Endodermal cell (in vitro differentiated cells): Measurements from ENCODE around the gene MRTFA. TPM values are rescaled to one million over a fixed set of nuclear protein-coding genes. Genes with fewer than 3 reads are reported as not detected.

Experiments used
- DNase-seq: peaks from one replicate; pipeline ENCODE4 v3.0.0-alpha.2; 2017
- H3K27ac ChIP-seq: 2 replicates; pipeline ENCODE4 v1.5.1; 2013; ENCODE audit warnings: mild to moderate bottlenecking, low read depth, low read length, moderate library complexity
- H3K27me3 ChIP-seq: 2 replicates; pipeline ENCODE4 v1.6.1; 2013; ENCODE audit warnings: mild to moderate bottlenecking, low read length, moderate library complexity; ENCODE audit not compliant: insufficient read depth, control insufficient read depth, poor library complexity, severe bottlenecking
- H3K36me3 ChIP-seq: 2 replicates; pipeline ENCODE4 v1.7.0; 2013; ENCODE audit warnings: mild to moderate bottlenecking, low read length, moderate library complexity; ENCODE audit not compliant: control insufficient read depth, insufficient read depth
- H3K4me1 ChIP-seq: one replicate; pipeline ENCODE4 v1.7.0; 2013; ENCODE audit warnings: low read length; ENCODE audit not compliant: control insufficient read depth, insufficient read depth
- H3K4me3 ChIP-seq: 2 replicates; pipeline ENCODE4 v1.5.1; 2013; ENCODE audit warnings: mild to moderate bottlenecking, low read length, moderate library complexity
- H3K9ac ChIP-seq: 2 replicates; pipeline ENCODE4 v1.6.1; 2013; ENCODE audit warnings: mild to moderate bottlenecking, low read length, moderate library complexity; ENCODE audit not compliant: poor library complexity, severe bottlenecking; ENCODE audit errors: extremely low read depth
- H3K9me3 ChIP-seq: 2 replicates; pipeline ENCODE4 v1.6.1; 2013; ENCODE audit warnings: mild to moderate bottlenecking, low read length, moderate library complexity; ENCODE audit not compliant: control insufficient read depth
- H3K27ac Mint-ChIP-seq: 2 replicates; pipeline ENCODE4 v1.8.0; 2020; ENCODE audit warnings: mixed read lengths
- H3K27me3 Mint-ChIP-seq: 2 replicates; pipeline ENCODE4 v1.8.0; 2021; ENCODE audit warnings: mild to moderate bottlenecking, mixed read lengths; ENCODE audit not compliant: insufficient read depth
- H3K36me3 Mint-ChIP-seq: 2 replicates; pipeline ENCODE4 v1.8.0; 2020; ENCODE audit warnings: low read depth, mixed read lengths
- H3K4me1 Mint-ChIP-seq: 2 replicates; pipeline ENCODE4 v1.8.0; 2020; ENCODE audit warnings: mixed read lengths
- H3K4me3 Mint-ChIP-seq: 2 replicates; pipeline ENCODE4 v1.8.0; 2020; ENCODE audit warnings: mild to moderate bottlenecking, moderate library complexity, mixed read lengths
- H3K9me3 Mint-ChIP-seq: 2 replicates; pipeline ENCODE4 v1.8.0; 2020; ENCODE audit warnings: mild to moderate bottlenecking, mixed read lengths
- WGBS, 2 experiments: methylation state at CpG; one replicate each; pipeline versions ENCODE4 v1.1.5 to v1.1.7; 2013; ENCODE audit warnings: missing lambda C conversion rate in 2 of 2, mixed read lengths in 1 of 2; ENCODE audit not compliant: insufficient coverage in 1 of 2, insufficient read length in 1 of 2; 5-methylcytosine and 5-hydroxymethylcytosine counted together
- total RNA-seq, 2 donors: library from RNA; stranded (reverse); fragmentation: NEBNext Ultra II Directional in 1 of 2; extraction: Animal tissue kit (Norgen Biotek cat#: 25700) in 1 of 2; gene quantifications; 2 replicates in 1 of 2; 3 replicates in 1 of 2; pipeline ENCODE4 v1.2.1, GENCODE V29; 2021
- TF ChIP-seq, protein P1 (sequence below): fragments of 200-600 bp; sonication (generic); conservative IDR thresholded peaks from 2 replicates; pipeline ENCODE4 v1.5.0; 2021; ENCODE audit warnings: antibody characterized with exemption, mild to moderate bottlenecking

MRTFA gene
- total RNA-seq, 2 donors from 2014 or later: 43.3 to 44.7 TPM

DNA sequence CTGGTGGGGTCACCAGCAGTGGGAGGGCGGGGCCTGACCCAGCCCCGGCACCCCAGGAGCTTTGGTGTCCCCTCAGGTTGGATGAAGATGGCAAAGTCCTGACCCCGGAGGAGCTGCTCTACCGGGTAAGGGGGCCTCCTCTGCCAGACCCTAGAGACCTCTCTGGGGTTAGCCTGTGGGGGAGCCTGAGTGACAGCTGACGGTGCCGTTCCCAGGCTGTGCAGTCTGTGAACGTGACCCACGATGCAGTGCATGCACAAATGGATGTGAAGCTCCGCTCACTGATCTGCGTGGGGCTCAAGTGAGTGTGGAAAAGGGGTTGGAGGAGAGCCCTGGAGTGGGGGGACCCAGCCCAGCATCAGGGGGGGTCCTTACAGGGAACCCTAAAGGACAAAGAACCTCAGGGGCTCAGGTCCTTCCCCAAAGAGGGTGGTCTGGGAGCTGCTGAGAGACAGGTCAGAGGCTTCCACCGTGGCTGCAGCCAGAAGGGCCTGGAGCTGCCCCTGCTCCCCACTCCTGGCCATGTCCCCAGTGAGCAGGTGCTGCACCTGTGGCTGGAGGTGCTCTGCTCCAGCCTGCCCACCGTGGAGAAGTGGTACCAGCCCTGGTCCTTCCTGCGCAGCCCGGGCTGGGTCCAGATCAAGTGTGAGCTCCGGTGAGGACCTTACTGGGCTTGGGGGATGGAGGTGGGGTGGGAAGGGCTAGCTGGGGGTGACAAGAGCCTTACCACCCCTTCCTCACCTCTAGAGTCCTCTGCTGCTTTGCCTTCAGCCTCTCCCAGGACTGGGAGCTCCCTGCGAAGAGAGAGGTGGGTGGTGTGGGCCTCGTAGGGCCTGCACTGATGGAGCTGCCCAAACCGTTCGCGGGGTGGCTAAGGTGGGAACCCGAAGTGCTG is 227.6 kb downstream of the MRTFA start:
- H3K27ac Mint-ChIP-seq: no peak overlapping the region
- no peak overlapping the region for H3K4me3 ChIP-seq
- no peak for DNase-seq
- H3K9ac ChIP-seq: no peak overlapping the region
- WGBS, 2 experiments: 95 to 98% methylated on average over 8 to 21 of the region's 21 CpGs
- no peaks in the 10 kb centered on the region for H3K4me1 Mint-ChIP-seq
- H3K4me3 Mint-ChIP-seq: no peak overlapping the region
- peaks cover 40% of the 10 kb centered on the region for H3K36me3 ChIP-seq
- no peaks in the 10 kb centered on the region for H3K4me1 ChIP-seq
- no peak overlapping the region for H3K27ac ChIP-seq
- H3K36me3 Mint-ChIP-seq: peaks cover 36% of the 10 kb centered on the region
- no peaks in the 10 kb centered on the region for H3K9me3 Mint-ChIP-seq
- no peaks in the 10 kb centered on the region for H3K27me3 Mint-ChIP-seq
- TF ChIP-seq, protein P1, sequence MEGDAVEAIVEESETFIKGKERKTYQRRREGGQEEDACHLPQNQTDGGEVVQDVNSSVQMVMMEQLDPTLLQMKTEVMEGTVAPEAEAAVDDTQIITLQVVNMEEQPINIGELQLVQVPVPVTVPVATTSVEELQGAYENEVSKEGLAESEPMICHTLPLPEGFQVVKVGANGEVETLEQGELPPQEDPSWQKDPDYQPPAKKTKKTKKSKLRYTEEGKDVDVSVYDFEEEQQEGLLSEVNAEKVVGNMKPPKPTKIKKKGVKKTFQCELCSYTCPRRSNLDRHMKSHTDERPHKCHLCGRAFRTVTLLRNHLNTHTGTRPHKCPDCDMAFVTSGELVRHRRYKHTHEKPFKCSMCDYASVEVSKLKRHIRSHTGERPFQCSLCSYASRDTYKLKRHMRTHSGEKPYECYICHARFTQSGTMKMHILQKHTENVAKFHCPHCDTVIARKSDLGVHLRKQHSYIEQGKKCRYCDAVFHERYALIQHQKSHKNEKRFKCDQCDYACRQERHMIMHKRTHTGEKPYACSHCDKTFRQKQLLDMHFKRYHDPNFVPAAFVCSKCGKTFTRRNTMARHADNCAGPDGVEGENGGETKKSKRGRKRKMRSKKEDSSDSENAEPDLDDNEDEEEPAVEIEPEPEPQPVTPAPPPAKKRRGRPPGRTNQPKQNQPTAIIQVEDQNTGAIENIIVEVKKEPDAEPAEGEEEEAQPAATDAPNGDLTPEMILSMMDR: no peak
- H3K27me3 ChIP-seq: no peaks in the 10 kb centered on the region
- H3K9me3 ChIP-seq: no peaks in the 10 kb centered on the region

DNA sequence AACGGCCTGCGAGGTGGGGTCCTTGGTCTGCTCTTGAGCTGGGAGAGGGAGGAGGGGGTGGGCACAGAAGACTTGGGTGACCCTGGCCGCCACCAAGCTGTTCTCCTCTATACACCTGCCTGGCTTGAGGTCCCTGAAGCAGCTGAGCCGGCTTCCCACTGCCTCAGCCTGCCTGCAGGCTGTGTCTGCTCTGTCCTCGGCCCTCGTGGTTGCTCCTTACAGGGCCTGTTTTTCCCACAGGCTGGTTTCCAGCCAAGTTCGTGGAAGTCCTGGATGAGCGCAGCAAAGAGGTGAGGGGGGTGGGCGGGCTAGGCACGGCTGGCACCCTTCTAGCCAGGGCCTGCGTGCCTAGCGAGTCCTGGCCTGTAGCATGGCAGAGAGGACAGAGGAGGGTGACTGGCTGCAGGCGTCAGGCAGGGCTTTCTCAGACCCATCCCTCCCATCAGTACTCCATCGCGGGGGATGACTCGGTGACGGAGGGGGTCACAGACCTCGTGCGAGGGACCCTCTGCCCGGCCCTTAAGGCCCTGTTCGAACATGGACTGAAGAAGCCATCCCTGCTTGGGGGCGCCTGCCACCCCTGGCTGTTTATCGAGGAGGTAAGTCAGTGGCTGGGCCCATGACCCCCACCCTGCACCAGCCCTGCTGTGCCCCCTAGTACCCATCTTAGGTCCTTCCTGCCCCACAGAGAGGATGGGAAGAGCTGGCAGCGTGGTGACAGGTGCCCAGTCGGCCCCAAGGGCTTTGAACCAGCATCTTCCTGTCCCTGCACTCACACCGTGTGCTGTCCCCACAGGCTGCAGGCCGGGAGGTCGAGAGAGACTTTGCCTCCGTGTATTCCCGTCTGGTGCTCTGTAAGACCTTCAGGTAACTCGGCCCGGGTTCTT is 228.4 kb downstream of the MRTFA start:
- Mint-ChIP-seq H3K4me1 (no peaks in the 10 kb centered on the region), H3K36me3 (peaks cover 40% of the 10 kb centered on the region), H3K27ac (peak overlapping the region; percentile 39), H3K9me3 (no peaks in the 10 kb centered on the region), H3K27me3 (no peaks in the 10 kb centered on the region), H3K4me3 (no peak overlapping the region)
- no peaks in the 10 kb centered on the region for H3K27me3 ChIP-seq
- no peak for DNase-seq
- no peak overlapping the region for H3K4me3 ChIP-seq
- TF ChIP-seq, protein P1: no peak
- H3K9ac ChIP-seq: no peak overlapping the region
- H3K4me1 ChIP-seq: no peaks in the 10 kb centered on the region
- peaks cover 40% of the 10 kb centered on the region for H3K36me3 ChIP-seq
- H3K9me3 ChIP-seq: no peaks in the 10 kb centered on the region
- 91 to 92% methylated on average over 23 to 32 of the region's 32 CpGs for WGBS, 2 experiments
- H3K27ac ChIP-seq: no peak overlapping the region

DNA sequence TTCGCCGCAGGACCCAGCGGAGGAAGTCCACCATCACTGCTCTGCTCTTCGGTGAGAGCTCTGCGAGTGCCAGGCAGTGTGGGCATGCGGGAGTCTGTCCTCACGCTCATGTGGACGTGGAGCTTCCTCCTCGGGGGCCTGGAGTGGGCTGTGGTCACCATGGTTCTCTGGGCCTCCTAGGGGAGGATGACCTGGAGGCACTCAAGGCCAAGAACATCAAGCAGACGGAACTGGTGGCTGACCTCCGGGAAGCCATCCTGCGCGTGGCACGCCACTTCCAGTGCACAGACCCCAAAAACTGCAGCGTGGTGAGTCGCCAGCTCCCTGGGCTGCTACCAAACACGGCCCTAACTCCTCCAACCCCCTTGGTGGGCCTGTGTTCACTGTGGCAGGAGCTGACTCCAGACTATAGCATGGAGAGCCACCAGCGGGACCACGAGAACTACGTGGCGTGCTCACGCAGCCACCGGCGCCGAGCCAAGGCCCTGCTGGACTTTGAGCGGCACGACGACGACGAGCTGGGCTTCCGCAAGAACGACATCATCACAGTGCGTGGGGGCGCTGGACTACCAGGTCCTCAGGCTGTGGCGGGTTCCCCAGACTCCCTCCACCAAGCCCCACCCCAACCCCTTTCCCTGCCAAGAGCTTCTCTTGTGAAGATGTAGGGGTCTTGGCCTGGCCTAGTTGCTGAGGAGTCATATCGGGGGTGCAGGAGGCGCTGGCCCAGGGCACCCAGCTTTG is 229.3 kb downstream of the MRTFA start:
- Histone ChIP-seq H3K9ac (no peak overlapping the region), H3K36me3 (peaks cover 45% of the 10 kb centered on the region), H3K4me1 (no peaks in the 10 kb centered on the region), H3K27ac (no peak overlapping the region), H3K27me3 (no peaks in the 10 kb centered on the region), H3K4me3 (no peak overlapping the region), H3K9me3 (no peaks in the 10 kb centered on the region)
- Mint-ChIP-seq H3K4me3 (no peak overlapping the region), H3K36me3 (peaks cover 42% of the 10 kb centered on the region), H3K27ac (peak overlapping the region; percentile 39), H3K4me1 (no peaks in the 10 kb centered on the region), H3K9me3 (no peaks in the 10 kb centered on the region), H3K27me3 (no peaks in the 10 kb centered on the region)
- DNase-seq: no peak
- TF ChIP-seq, protein P1: no peak
- 94 to 95% methylated on average over 22 to 36 of the region's 37 CpGs for WGBS, 2 experiments
